Stimulated activated CD4-positive, alpha-beta T cell treated with anti-CD3 and anti-CD28 coated beads, Interleukin-15, amount 100 ng/mL, for 24 hours (primary cell): ENCODE data around the gene OLIG2.

Experiments
- DNase-seq: peaks from one replicate; pipeline ENCODE4 v3.0.0-alpha.2; 2020

OLIG2 gene

GRCh38 chr21:33025489-33026442 lies at the start of gene OLIG2:
TSS of gene OLIG2 (plus strand) at chr21:33025935. CDS start at chr21:33026863, 928 bp downstream.
- DNase-seq, result peak; percentile 46

- DNase-seq, result no peak
Observed at GRCh38 chr21:32976791-32977190, 48.9 kb upstream of the OLIG2 start.

- no peak for DNase-seq
Observed at GRCh38 chr21:32977216-32977615, 48.5 kb upstream of the OLIG2 start.

GRCh38 chr21:32978331-32979270 lies 47.1 kb upstream of the OLIG2 start:
- no peak for DNase-seq

GRCh38 chr21:32979598-32980268 lies 46.0 kb upstream of the OLIG2 start:
- no peak for DNase-seq

GRCh38 chr21:32981096-32981495 lies 44.6 kb upstream of the OLIG2 start:
- no peak for DNase-seq

GRCh38 chr21:32990666-32991065 lies 35.1 kb upstream of the OLIG2 start:
- no peak for DNase-seq

- DNase-seq, result no peak
Observed at GRCh38 chr21:32991361-32991760, 34.4 kb upstream of the OLIG2 start.

GRCh38 chr21:32993894-32994293 lies 31.8 kb upstream of the OLIG2 start:
- no peak for DNase-seq

GRCh38 chr21:32994305-32994704 lies 31.4 kb upstream of the OLIG2 start:
- no peak for DNase-seq

GRCh38 chr21:33007747-33008146 lies 18.0 kb upstream of the OLIG2 start:
- no peak for DNase-seq

- DNase-seq, result no peak
Observed at GRCh38 chr21:33008333-33009051, 17.2 kb upstream of the OLIG2 start.

GRCh38 chr21:33010931-33011330 lies 14.8 kb upstream of the OLIG2 start:
- no peak for DNase-seq

- DNase-seq, result no peak
Observed at GRCh38 chr21:33011462-33011861, 14.3 kb upstream of the OLIG2 start.

- DNase-seq, result no peak
Observed at GRCh38 chr21:33013626-33014025, 12.1 kb upstream of the OLIG2 start.

- DNase-seq, result no peak
Observed at GRCh38 chr21:33014331-33014730, 11.4 kb upstream of the OLIG2 start.

- no peak for DNase-seq
Observed at GRCh38 chr21:33015096-33015495, 10.6 kb upstream of the OLIG2 start.

GRCh38 chr21:33015756-33016155 lies 10.0 kb upstream of the OLIG2 start:
- no peak for DNase-seq

GRCh38 chr21:33018707-33019465 lies 6.8 kb upstream of the OLIG2 start:
- DNase-seq, result no peak

GRCh38 chr21:33019516-33019884 lies 6.2 kb upstream of the OLIG2 start:
- DNase-seq, result no peak

GRCh38 chr21:33019885-33020557 lies 5.7 kb upstream of the OLIG2 start:
- peak; percentile 36 for DNase-seq
